ENCODE data around the gene DPP8.

DPP8 gene

GRCh38 chr15:65418596-65418995 is 98.9 kb downstream of the DPP8 start:
- no peak overlapping the region for H3K4me3 ChIP-seq (ENCODE audit: severe bottlenecking)
- H3K27ac ChIP-seq (ENCODE audit: poor library complexity, severe bottlenecking): no peak overlapping the region
- TF ChIP-seq CTCF (IDR thresholded peaks at IDR 0.05; ENCODE audit: poor library complexity, severe bottlenecking): no peak
- DNase-seq (ENCODE audit: low spot score): no peak
- H3K4me1 ChIP-seq (ENCODE audit: insufficient read depth, poor library complexity, severe bottlenecking): no peaks in the 10 kb centered on the region
- peaks cover 23% of the 10 kb centered on the region for H3K27me3 ChIP-seq (ENCODE audit: insufficient read depth, poor library complexity, severe bottlenecking)
- H3K9me3 ChIP-seq (ENCODE audit: severe bottlenecking): no peaks in the 10 kb centered on the region
- ATAC-seq (ENCODE audit: low read depth): no peak
- no peaks in the 10 kb centered on the region for H3K36me3 ChIP-seq (ENCODE audit: low read depth)

DNA sequence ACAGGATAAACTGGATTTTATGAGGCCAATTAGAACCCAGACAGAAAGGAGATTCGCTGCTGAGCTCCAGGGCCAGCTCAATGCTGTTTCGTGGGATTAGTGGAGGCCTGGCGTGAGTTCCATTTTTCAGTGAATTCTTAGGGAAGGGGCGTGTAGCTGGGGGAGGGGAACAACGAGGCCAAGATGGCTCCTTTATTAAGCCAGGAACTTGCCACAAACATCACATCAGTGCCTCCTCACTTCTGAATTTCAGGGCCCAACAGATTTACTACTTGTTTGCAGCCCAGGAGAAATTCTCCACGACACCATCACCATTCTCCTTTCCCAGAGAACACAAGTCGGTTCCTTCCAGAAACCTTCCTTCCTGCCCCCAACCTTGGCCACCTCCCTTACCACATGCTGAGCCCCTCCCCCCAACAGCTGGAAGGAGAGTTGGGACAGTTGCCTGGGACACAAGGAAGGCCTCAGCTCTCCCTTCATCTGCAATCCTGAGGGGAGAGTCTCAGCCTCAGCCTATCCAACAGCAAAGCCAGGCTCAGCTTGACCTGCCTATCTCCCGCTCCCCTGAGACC is 100.6 kb downstream of the DPP8 start:
- DNase-seq (ENCODE audit: low spot score): no peak
- ATAC-seq (ENCODE audit: low read depth): no peak
- no peak overlapping the region for H3K27ac ChIP-seq (ENCODE audit: poor library complexity, severe bottlenecking)
- H3K36me3 ChIP-seq (ENCODE audit: low read depth): no peaks in the 10 kb centered on the region
- peaks cover 10% of the 10 kb centered on the region for H3K27me3 ChIP-seq (ENCODE audit: insufficient read depth, poor library complexity, severe bottlenecking)
- H3K4me3 ChIP-seq (ENCODE audit: severe bottlenecking): no peak overlapping the region
- H3K4me1 ChIP-seq (ENCODE audit: insufficient read depth, poor library complexity, severe bottlenecking): no peaks in the 10 kb centered on the region
- no peaks in the 10 kb centered on the region for H3K9me3 ChIP-seq (ENCODE audit: severe bottlenecking)
- no peak for TF ChIP-seq CTCF (IDR thresholded peaks at IDR 0.05; ENCODE audit: poor library complexity, severe bottlenecking)

- Histone ChIP-seq H3K27me3 (ENCODE audit: insufficient read depth, poor library complexity, severe bottlenecking) (no peaks in the 10 kb centered on the region), H3K27ac (ENCODE audit: poor library complexity, severe bottlenecking) (no peak overlapping the region), H3K4me1 (ENCODE audit: insufficient read depth, poor library complexity, severe bottlenecking) (no peaks in the 10 kb centered on the region), H3K9me3 (ENCODE audit: severe bottlenecking) (no peaks in the 10 kb centered on the region), H3K4me3 (ENCODE audit: severe bottlenecking) (no peak overlapping the region), H3K36me3 (ENCODE audit: low read depth) (no peaks in the 10 kb centered on the region)
- TF ChIP-seq CTCF (IDR thresholded peaks at IDR 0.05; ENCODE audit: poor library complexity, severe bottlenecking): no peak
- DNase-seq (ENCODE audit: low spot score) (no peak), ATAC-seq (ENCODE audit: low read depth) (no peak)
These were observed 102.5 kb downstream of the DPP8 start for GRCh38 chr15:65414841-65415621.

DNA sequence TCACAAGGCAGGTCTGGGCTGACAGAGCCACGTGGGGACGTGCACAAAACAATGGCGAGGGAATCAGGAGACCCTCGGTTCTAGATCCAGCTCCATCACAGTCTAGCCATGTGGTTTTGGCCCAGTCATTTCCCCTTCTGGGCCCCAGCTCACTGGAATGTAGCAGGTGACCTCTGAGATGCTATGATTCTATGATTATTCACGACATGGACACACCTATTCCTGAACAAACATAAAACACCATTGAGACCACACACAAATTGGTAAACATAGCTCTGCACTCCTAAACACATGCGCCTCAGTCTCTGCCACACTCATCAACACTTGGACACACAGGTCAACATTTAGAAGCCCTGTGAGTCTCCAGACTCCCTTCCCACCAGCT is 103.7 kb downstream of the DPP8 start:
- Histone ChIP-seq H3K27me3 (ENCODE audit: insufficient read depth, poor library complexity, severe bottlenecking) (no peaks in the 10 kb centered on the region), H3K4me1 (ENCODE audit: insufficient read depth, poor library complexity, severe bottlenecking) (no peaks in the 10 kb centered on the region), H3K4me3 (ENCODE audit: severe bottlenecking) (no peak overlapping the region), H3K9me3 (ENCODE audit: severe bottlenecking) (no peaks in the 10 kb centered on the region), H3K27ac (ENCODE audit: poor library complexity, severe bottlenecking) (no peak overlapping the region), H3K36me3 (ENCODE audit: low read depth) (no peaks in the 10 kb centered on the region)
- no peak for TF ChIP-seq CTCF (IDR thresholded peaks at IDR 0.05; ENCODE audit: poor library complexity, severe bottlenecking)
- no peak for DNase-seq (ENCODE audit: low spot score)
- peak; percentile 43 for ATAC-seq (ENCODE audit: low read depth)

All from RWPE2 (cell line).